Measurements from ENCODE around the gene ANP32A. TPM values are rescaled to one million over a fixed set of nuclear protein-coding genes. Genes with fewer than 3 reads are reported as not detected.

ANP32A gene
- total and polyA plus RNA-seq, 9 of the 15 experiments (the other 6 are each of a cell fraction or from before 2014, with no cell fraction given): 13.2 to 656 (median 210) TPM

DNA sequence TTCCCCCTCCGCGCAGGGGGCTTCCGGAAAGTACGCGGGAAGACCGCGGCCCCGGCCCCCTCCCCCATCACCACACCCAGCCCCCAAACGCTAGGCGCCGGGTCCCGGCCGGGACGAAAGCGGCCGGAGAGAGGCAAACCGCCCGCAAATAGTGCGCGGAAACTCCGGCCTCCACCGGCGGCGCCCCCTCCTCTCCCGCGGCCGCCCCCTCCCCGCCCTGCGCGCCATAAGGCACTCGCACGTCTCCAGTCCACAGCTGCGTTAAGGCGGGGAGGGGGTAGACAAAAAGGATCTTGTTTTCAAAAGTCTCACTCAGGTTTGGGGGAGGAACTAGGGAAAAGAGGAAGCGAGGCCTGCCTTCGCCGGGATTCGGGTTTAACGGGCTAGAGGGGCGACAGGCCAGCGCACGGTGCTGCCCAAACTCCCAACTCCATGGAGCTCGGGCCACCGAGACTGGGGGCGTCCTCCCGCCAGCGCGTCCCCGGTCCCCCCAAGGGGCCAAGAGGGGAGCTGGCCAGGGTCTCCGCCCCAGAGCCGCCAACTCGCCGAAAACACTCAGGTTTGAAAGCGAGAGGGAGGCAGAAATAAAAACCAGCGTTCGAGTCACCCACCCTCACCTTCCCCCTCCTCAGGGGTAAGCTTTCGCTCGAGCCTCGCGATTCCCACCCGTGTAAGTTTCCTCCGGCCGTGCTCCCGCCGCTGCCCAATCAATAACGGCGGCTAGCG lies 1.8 kb downstream of the ANP32A start (continued):
- TF ChIP-seq, protein P1, sequence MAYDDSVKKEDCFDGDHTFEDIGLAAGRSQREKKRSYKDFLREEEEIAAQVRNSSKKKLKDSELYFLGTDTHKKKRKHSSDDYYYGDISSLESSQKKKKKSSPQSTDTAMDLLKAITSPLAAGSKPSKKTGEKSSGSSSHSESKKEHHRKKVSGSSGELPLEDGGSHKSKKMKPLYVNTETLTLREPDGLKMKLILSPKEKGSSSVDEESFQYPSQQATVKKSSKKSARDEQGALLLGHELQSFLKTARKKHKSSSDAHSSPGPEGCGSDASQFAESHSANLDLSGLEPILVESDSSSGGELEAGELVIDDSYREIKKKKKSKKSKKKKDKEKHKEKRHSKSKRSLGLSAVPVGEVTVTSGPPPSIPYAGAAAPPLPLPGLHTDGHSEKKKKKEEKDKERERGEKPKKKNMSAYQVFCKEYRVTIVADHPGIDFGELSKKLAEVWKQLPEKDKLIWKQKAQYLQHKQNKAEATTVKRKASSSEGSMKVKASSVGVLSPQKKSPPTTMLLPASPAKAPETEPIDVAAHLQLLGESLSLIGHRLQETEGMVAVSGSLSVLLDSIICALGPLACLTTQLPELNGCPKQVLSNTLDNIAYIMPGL (CRISPR knock-in tag; IDR thresholded peaks at IDR 0.05): no peak; the same call in 1 of the 2 replicates
- TF ChIP-seq ZNF197 (CRISPR knock-in tag; IDR thresholded peaks at IDR 0.05; ENCODE audit: low read depth): no peak
- TF ChIP-seq SRF (CRISPR knock-in tag; IDR thresholded peaks at IDR 0.05): no peak
- TF ChIP-seq, protein P2, sequence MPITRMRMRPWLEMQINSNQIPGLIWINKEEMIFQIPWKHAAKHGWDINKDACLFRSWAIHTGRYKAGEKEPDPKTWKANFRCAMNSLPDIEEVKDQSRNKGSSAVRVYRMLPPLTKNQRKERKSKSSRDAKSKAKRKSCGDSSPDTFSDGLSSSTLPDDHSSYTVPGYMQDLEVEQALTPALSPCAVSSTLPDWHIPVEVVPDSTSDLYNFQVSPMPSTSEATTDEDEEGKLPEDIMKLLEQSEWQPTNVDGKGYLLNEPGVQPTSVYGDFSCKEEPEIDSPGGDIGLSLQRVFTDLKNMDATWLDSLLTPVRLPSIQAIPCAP (CRISPR knock-in tag; IDR thresholded peaks at IDR 0.05; ENCODE audit: borderline replicate concordance): no peak
- no peak for TF ChIP-seq ZNF23 (CRISPR knock-in tag; IDR thresholded peaks at IDR 0.05)
- TF ChIP-seq, protein P3, sequence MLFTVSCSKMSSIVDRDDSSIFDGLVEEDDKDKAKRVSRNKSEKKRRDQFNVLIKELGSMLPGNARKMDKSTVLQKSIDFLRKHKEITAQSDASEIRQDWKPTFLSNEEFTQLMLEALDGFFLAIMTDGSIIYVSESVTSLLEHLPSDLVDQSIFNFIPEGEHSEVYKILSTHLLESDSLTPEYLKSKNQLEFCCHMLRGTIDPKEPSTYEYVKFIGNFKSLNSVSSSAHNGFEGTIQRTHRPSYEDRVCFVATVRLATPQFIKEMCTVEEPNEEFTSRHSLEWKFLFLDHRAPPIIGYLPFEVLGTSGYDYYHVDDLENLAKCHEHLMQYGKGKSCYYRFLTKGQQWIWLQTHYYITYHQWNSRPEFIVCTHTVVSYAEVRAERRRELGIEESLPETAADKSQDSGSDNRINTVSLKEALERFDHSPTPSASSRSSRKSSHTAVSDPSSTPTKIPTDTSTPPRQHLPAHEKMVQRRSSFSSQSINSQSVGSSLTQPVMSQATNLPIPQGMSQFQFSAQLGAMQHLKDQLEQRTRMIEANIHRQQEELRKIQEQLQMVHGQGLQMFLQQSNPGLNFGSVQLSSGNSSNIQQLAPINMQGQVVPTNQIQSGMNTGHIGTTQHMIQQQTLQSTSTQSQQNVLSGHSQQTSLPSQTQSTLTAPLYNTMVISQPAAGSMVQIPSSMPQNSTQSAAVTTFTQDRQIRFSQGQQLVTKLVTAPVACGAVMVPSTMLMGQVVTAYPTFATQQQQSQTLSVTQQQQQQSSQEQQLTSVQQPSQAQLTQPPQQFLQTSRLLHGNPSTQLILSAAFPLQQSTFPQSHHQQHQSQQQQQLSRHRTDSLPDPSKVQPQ (CRISPR knock-in tag; IDR thresholded peaks at IDR 0.05; ENCODE audit: borderline replicate concordance): no peak
- TF ChIP-seq ZNF668 (CRISPR knock-in tag; IDR thresholded peaks at IDR 0.05): no peak
- TF ChIP-seq, protein P4, sequence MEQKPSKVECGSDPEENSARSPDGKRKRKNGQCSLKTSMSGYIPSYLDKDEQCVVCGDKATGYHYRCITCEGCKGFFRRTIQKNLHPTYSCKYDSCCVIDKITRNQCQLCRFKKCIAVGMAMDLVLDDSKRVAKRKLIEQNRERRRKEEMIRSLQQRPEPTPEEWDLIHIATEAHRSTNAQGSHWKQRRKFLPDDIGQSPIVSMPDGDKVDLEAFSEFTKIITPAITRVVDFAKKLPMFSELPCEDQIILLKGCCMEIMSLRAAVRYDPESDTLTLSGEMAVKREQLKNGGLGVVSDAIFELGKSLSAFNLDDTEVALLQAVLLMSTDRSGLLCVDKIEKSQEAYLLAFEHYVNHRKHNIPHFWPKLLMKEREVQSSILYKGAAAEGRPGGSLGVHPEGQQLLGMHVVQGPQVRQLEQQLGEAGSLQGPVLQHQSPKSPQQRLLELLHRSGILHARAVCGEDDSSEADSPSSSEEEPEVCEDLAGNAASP (IDR thresholded peaks at IDR 0.05): no peak
- TF ChIP-seq IFI16 (CRISPR knock-in tag; IDR thresholded peaks at IDR 0.05): no peak
- TF ChIP-seq SP1 (CRISPR knock-in tag; IDR thresholded peaks at IDR 0.05): no peak
- TF ChIP-seq, protein P5, sequence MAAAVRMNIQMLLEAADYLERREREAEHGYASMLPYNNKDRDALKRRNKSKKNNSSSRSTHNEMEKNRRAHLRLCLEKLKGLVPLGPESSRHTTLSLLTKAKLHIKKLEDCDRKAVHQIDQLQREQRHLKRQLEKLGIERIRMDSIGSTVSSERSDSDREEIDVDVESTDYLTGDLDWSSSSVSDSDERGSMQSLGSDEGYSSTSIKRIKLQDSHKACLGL (CRISPR knock-in tag; IDR thresholded peaks at IDR 0.05; ENCODE audit: borderline replicate concordance, poor library complexity, severe bottlenecking): no peak
- TF ChIP-seq, protein P6, sequence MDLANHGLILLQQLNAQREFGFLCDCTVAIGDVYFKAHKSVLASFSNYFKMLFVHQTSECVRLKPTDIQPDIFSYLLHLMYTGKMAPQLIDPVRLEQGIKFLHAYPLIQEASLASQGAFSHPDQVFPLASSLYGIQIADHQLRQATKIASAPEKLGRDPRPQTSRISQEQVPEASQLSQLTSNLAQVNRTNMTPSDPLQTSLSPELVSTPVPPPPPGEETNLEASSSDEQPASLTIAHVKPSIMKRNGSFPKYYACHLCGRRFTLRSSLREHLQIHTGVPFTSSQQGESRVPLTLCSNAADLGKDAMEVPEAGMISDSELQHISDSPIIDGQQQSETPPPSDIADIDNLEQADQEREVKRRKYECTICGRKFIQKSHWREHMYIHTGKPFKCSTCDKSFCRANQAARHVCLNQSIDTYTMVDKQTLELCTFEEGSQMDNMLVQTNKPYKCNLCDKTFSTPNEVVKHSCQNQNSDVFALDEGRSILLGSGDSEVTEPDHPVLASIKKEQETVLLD (IDR thresholded peaks at IDR 0.05): no peak
- no peak for TF ChIP-seq ZNF408 (CRISPR knock-in tag; IDR thresholded peaks at IDR 0.05; ENCODE audit: low read depth)
- TF ChIP-seq RBM17 (IDR thresholded peaks at IDR 0.05; ENCODE audit: borderline replicate concordance, low read depth, low read length): no peak
- 0 out of 2 replicates have a peak, but pooled peaks have one; percentile 27 for TF ChIP-seq SMARCE1 (IDR thresholded peaks at IDR 0.05)
- no peak for TF ChIP-seq ZNF133 (CRISPR knock-in tag; IDR thresholded peaks at IDR 0.05)
- TF ChIP-seq ZNF778 (CRISPR knock-in tag; IDR thresholded peaks at IDR 0.05): no peak

Measured in K562 (cell line).